Neutrophil (primary cell): ENCODE results near the gene GPR160.

Experiments used
- H3K27ac ChIP-seq: fragments of 200-600 bp; sonication (generic); 2 replicates; pipeline ENCODE4 v1.5.1; 2016; ENCODE audit warnings: mild to moderate bottlenecking, moderate library complexity
- H3K27me3 ChIP-seq: fragments of 200-600 bp; sonication (generic); 2 replicates; pipeline ENCODE4 v1.6.0; 2016; ENCODE audit warnings: mild to moderate bottlenecking
- H3K36me3 ChIP-seq: fragments of 200-600 bp; sonication (generic); 2 replicates; pipeline ENCODE4 v1.5.1; 2017
- H3K4me1 ChIP-seq, 2 experiments: fragments of 200-600 bp in 1 of 2; sonication (generic) in 1 of 2; 1 replicate in 1 of 2; 2 replicates in 1 of 2; pipeline versions ENCODE4 v1.5.1 to v1.6.1; 2013 to 2016; ENCODE audit warnings: low read depth in 1 of 2, low read length in 1 of 2, mild to moderate bottlenecking in 1 of 2, moderate library complexity in 1 of 2; ENCODE audit not compliant: control insufficient read depth in 1 of 2, insufficient read depth in 1 of 2
- H3K4me3 ChIP-seq, 2 experiments: fragments of 200-600 bp in 1 of 2; sonication (generic) in 1 of 2; 1 replicate in 1 of 2; 2 replicates in 1 of 2; pipeline ENCODE4 v1.5.1; 2013 to 2016; ENCODE audit warnings: low read depth in 1 of 2, low read length in 1 of 2, mild to moderate bottlenecking in 1 of 2, moderate library complexity in 1 of 2
- H3K9me3 ChIP-seq: fragments of 200-600 bp; sonication (generic); 2 replicates; pipeline ENCODE4 v1.5.1; 2016
- CTCF ChIP-seq: fragments of 200-600 bp; sonication (generic); IDR thresholded peaks from 2 replicates; pipeline ENCODE4 v1.5.1; 2016; ENCODE audit warnings: antibody characterized with exemption

Gene GPR160

DNA sequence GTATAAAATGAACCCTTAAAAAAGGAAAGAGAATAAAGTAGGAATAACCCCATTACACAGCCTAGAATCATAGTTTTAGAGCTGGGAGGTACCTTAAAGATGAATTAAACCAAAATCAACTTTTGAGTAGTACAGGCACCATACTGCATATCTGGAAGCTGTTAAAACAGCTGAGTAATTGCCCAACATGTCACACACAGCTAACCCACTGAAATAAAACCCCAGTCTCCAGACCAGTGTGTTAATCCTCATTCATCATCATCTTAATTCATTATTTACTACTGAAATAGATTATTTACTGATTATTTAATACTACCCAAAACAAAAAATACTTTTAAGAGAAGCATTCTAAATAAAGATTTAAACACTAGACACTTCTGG is 52.8 kb downstream of the GPR160 start:
- H3K27me3 ChIP-seq, result no peaks in the 10 kb centered on the region
- H3K27ac ChIP-seq, result peak overlapping the region; percentile 35
- H3K9me3 ChIP-seq, result no peaks in the 10 kb centered on the region
- H3K36me3 ChIP-seq, result peaks cover 40% of the 10 kb centered on the region
- TF ChIP-seq CTCF, result no peak
- no peak overlapping the region for H3K4me3 ChIP-seq
- H3K4me1 ChIP-seq, result peaks cover 12 to 14% of the 10 kb centered on the region in 2 experiments

DNA sequence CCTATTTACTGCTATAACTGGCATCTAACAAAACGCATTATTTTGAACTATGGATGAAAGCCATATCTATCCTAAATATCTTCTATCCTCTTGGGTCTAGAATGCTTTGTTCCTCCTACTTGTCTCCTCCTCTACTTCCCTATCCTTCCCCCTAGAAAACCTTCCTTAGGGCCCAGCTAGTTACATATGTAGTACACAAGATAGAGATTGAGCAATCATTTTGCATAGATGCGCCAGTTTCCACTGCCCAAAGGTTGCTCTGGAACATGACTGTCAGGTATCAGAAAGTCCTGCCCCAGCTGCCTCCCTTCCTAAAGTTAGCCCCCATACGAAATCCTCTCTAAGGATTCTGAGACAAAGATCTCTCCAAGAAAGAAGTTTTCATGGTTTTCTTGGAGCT is 55.1 kb downstream of the GPR160 start:
- Histone ChIP-seq H3K36me3 (peaks cover 38% of the 10 kb centered on the region), H3K27me3 (no peaks in the 10 kb centered on the region), H3K27ac (peak overlapping the region; percentile 48)

GRCh38 chr3:170095771-170096170 is 58.0 kb downstream of the GPR160 start:
- Histone ChIP-seq H3K4me1 (peaks cover 2% of the 10 kb centered on the region in 2 experiments), H3K27ac (no peak overlapping the region), H3K36me3 (peaks cover 41% of the 10 kb centered on the region), H3K9me3 (no peaks in the 10 kb centered on the region), H3K27me3 (no peaks in the 10 kb centered on the region), H3K4me3 (no peak overlapping the region)
- no peak for TF ChIP-seq CTCF

More for the DNA sequence above, 55.1 kb downstream of the GPR160 start:
- Histone ChIP-seq H3K4me3 (no peak overlapping the region), H3K4me1 (peaks cover 12 to 14% of the 10 kb centered on the region in 2 experiments), H3K9me3 (no peaks in the 10 kb centered on the region)
- no peak for TF ChIP-seq CTCF

- Histone ChIP-seq H3K27ac (no peak overlapping the region), H3K4me3 (no peak overlapping the region), H3K4me1 (no peaks in the 10 kb centered on the region), H3K27me3 (no peaks in the 10 kb centered on the region), H3K9me3 (no peaks in the 10 kb centered on the region), H3K36me3 (peaks cover 47% of the 10 kb centered on the region)
- TF ChIP-seq CTCF, result no peak
These were observed 58.5 kb downstream of the GPR160 start for GRCh38 chr3:170096342-170096741.

DNA sequence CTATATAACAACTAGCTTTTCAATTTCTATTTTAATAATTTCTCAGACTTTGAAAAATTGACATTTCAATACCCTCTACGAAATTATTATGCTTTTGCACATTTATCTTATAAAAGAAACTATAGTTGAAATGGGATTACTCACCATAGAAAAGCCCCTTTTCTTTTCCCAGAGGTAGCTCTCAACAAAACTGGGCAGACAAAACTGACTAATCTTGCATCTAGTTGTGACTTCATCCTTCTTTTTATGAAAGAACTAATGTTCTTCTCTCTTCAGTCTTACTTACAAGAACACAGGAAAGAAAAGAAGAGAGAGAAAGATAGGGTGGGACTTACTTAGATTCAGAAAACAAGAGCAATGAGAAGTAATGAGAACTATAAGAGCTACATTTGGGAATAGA is 61.0 kb downstream of the GPR160 start:
- no peaks in the 10 kb centered on the region for H3K27me3 ChIP-seq
- H3K27ac ChIP-seq, result no peak overlapping the region
- H3K4me3 ChIP-seq, result no peak overlapping the region
- no peaks in the 10 kb centered on the region for H3K9me3 ChIP-seq
- H3K36me3 ChIP-seq, result peaks cover 62% of the 10 kb centered on the region
- no peaks in the 10 kb centered on the region for H3K4me1 ChIP-seq
- TF ChIP-seq CTCF, result no peak

GRCh38 chr3:170100944-170101343 is 63.1 kb downstream of the GPR160 start:
- no peak for TF ChIP-seq CTCF
- Histone ChIP-seq H3K4me3 (no peak overlapping the region), H3K27ac (no peak overlapping the region), H3K4me1 (no peaks in the 10 kb centered on the region), H3K36me3 (peaks cover 60% of the 10 kb centered on the region), H3K9me3 (no peaks in the 10 kb centered on the region), H3K27me3 (no peaks in the 10 kb centered on the region)
